HG03025 (cell line): ENCODE data around the gene CDT1.

Experiments used
- ATAC-seq: cut with Tn5 transposase; IDR thresholded peaks from one replicate; pipeline ENCODE4 v1.9.1; 2021; ENCODE audit warnings: mild to moderate bottlenecking, moderate library complexity; ENCODE audit not compliant: unreplicated experiment, low FRiP score

CDT1 gene

DNA sequence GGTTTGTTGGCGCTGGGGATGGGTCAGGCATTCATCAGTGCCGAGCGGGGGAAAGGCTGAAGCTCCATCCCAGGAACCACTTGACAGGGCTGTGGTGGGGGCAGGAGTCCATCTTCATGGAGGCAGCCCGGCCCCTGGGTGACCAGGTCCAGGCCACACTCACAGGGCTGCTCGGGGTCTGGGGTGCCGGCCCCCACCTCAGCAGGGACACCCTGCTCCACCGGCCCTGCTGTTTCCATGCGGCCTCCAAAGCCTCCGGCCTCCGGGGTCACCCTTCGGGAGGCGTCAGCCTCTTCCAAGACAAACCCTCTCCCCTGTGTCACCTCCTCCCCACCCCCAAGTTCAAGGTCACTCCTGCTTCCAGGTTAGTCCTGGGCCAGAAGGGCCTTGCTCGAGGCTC is 31.1 kb downstream of the CDT1 start:
- no peak for ATAC-seq

DNA sequence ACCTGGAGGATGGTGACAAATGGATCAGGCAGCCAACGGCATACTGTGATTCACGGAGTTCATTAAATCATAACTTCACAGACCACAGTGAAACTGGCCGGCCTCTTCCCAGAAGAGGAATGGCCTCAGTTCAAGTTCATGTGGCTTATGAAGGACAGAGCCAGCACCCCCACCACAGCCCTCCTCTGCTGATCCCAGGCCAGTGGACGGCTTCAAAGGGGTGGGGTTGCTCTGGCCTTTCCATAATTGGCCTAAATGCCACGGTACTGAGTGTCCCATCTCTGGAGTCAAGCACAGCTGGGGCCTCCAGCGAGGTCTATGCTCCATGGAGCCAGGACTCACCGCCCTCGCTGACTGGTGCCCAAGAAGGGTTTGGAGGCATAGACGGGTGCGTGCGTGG is 31.8 kb downstream of the CDT1 start:
- ATAC-seq, result no peak

DNA sequence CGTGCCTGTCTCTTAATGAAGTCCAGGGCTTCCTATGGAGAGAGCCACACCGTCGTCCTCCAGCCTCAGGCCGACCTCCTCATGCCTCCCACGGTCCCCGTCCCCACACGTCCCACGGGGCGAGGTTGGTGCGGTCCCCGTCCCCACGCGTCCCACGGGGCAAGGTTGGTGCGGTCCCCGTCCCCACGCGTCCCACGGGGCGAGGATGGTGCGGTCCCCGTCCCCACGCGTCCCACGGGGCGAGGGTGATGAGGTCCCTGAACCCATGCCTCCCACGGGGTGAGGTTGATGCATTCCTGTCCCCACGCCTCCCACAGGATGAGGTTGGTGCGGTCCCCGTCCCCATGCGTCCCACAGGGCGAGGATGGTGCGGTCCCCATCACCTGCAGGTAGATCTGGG is 32.2 kb downstream of the CDT1 start:
- no peak for ATAC-seq

DNA sequence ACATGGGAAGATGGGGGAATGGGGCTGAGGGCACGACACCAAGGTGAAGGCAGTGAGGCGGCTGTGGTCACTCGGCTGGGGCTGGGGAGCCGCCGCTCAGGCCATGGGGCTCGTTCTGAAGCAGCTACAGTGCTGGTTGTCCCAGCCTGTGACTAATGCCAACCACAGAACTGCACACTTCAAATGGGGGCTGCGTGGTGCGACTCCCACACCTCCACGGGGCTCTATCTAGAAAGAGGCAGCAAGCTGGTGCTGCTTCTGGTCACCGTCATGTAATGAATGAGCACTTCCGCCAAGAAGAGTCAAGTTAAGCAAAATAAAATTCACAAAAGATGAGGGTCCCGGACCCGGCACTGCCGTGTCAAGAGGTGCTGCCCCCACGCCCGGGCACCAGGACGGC is 33.2 kb downstream of the CDT1 start:
- ATAC-seq, result no peak

DNA sequence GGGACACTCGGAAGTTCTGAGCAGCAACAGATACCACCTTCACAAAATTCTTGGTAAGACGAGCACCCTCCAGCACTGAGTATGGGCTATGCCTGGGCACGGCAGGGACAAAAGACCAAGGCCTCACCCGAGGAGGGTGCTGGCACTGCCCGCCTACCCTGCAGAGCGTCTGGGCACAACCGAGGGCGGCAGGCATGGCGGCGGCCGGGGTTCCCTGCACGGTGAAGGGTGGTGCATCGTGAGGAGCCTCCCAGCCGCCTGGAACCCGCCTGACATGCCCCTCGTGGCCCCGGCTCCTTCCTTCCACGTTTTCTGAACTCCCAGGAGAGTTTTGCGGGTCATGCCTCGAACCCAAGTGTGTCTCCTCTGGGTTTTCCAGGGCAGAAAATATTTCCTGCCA is 34.2 kb downstream of the CDT1 start:
- no peak for ATAC-seq

DNA sequence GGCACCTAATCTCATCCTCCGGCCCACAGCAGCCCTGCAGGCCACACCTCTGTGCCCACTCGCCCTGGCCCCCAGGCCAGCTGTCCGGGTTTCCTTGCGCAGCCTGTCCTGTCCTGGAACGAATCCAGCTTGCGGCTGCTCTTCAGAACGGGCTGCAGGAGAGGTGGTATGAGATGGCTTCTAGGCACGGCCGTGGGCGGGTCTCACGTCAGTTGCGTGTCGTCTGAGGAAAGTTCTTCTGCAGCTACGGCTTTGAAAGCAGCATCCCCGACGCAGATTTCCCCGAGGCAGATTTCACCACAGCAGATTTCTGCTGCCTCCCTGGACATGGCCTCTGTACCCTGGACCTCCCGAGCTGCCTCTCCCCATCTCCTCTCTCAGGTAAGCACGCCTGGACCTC is 35.0 kb downstream of the CDT1 start:
- no peak for ATAC-seq

DNA sequence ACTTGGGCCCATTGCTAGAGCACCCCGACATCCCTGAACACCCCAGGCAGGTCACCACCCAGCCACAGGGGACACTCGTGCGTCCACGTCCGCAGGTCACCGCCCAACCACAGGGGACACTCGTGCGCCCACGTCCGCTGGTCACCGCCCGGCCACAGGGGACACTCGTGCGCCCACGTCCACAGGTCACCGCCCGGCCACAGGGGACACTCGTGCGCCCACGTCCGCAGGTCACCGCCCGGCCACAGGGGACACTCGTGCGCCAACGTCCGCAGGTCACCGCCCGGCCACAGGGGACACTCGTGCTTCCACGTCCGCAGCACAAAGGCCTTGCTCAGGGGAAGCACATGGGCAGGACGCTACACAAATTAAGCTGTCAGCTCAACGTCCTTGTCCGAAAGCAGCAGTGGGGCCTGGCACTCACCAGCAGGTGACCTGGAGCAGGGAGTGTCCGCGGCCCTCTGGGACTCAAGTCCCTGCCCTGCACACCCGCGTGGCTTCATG is 35.5 kb downstream of the CDT1 start:
- ATAC-seq, result no peak

DNA sequence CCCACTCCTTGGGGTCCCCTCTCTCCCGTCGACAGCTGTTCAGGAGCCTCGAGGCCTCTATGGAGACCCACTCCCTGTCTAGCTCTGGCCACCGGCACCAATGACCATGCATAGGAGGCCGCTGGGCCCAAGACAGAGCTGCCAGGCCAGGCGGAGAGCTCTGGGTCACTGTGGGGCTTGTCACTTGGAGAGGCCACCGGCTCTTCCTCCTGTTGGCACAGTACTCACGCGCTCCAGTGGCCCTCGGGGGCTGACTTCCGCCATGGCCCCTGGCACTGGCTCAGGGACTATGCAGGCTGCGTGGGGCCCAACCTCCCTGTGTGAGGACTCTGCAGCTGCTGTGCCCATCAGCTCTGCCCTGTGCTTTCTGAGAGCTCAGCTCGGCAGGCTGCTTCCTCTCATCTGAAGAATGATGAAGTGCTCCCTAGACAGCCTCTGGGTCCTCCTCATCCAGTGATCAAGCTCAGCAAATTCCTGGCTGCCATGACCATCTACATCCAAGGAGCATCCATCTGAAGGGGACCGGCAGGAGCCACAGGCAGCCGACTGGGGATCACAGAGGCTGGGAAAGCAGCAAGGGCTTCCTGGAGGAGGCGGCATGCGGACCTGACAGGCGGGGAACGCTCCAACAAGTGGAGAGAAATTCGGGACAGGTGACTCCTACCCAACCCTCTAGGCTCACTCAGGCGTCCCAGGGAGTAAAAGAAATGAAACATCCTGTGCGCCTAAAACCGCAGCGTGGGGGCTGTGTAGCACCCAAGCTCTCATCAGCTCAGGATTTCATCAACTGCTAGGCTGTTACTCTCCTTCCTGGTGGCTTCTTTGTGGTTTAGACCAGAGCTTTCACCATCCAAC is 36.4 kb downstream of the CDT1 start:
- no peak for ATAC-seq

DNA sequence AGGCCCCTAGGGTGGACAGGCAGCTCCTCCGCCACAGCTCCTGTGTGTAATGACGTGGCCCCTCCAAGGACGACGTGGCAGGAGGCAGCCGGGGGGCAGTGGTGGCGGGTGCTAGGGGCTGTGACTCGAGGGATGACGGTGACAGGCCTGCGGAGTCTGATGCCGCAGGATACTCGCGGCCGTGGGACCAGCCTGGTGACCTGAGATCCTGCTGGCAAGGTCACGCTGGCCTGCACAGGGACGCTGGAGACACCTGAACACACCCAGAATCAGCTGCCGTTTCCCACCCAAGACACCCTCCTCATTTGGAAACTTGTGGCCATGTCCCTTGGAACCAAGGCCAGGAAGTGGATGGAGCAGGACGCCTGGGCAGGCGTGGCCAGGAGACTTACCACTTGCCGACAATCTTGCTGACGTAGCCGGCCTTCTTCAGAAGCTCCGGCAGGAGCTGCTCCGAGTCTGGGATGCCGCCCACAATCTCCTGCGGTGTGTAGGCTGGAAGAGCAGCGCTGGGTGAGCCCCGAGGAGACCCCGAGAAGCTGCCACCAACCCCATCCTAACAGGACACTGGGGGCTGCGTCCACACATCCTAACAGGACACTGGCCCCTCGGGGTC is 37.1 kb downstream of the CDT1 start:
- no peak for ATAC-seq

DNA sequence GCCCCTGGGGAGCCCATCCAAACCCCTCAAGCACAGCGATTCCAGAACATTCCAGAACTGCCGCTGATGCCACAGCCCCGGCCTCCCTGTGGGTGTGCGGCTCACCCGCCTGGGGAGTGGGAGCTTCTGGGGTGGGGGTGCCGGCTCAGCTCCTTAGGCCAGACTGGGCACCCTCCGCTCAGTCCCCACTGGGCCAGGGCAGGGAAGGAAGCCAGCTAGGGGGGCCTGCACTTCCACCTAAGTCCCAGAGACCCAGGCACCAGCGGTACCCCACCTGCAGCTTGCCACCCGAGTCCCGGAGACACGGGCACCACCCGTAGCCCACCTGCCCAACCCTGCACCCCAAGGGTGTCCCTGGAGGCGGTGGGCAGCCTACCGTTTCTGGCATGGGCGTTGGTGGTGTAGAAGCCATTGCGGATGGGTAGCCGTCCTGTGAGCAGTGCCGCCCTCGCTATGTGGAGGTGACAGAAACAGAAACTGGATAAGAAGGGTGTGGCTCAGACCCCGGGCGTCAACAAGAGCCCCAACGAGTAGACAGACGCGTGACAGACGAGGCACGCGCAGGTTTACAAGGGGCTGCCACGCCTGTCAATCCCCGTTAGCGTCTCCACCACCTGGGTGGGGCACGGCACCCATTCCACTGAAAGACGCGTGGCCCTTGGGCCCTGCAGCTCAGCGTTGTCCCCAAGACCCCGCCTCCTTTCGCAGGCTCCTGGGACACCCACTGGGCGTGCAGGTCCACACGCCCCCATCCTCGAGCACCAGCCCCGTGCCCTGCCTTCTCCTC is 38.1 kb downstream of the CDT1 start:
- ATAC-seq, result no peak

DNA sequence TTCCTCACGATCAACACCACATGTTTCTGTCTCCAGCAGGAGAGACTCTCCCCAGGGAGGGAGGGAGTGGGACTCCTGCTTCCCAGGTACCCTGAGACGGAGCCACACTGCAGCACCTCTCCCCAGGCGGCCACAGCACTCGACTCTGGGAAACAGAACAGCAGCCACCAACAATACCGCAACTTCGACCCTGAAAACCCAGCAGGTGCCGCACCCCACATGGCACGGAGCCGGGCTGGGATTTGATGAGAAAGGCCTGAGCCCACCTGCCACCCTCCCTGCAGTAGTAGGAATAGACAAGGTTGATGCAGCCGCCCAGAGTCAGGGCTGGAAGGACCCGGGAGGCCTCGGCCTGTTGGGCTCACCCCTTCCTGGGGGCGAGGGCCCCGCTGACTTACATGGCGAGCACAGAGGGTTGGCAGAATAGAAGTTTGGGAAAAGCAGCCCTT is 38.7 kb downstream of the CDT1 start:
- no peak for ATAC-seq

DNA sequence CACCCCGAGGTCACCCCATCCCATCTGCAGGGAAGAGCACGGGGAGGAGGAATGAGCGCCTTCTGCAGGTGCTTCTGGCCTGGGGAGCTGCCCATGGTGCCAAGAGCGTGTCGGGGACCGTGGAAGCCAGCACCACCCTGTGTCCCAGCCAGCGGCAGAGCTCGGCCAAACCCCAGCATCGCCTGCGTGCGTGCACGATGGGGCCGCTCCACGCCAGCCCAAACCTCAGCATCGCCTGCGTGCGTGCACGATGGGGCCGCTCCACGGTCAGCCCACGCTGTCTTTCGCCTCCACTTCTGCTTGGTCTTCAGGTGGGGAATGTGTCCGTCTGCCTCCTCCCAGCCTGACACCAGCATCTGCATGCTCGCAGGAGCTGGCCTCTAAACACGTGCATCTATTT is 39.2 kb downstream of the CDT1 start:
- ATAC-seq, result no peak

DNA sequence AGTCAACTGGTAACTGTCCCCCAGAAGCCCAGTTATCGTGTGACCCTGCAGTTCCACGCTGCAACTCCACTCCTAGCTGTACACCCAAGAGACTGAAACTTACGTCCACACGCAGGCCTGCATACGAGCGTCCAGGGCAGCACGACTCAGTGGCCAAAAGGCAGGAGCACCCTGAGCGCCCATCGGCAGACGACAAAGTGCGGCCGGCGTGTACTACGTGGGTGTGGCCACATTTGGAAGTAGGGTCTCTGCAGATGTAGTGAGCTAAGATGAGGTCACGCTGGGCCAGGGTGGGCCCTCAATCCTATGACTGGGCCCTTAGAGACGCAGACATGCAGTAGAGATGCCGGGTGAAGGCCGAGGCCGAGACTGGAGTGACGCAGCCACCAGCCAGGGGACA is 39.7 kb downstream of the CDT1 start:
- no peak for ATAC-seq

DNA sequence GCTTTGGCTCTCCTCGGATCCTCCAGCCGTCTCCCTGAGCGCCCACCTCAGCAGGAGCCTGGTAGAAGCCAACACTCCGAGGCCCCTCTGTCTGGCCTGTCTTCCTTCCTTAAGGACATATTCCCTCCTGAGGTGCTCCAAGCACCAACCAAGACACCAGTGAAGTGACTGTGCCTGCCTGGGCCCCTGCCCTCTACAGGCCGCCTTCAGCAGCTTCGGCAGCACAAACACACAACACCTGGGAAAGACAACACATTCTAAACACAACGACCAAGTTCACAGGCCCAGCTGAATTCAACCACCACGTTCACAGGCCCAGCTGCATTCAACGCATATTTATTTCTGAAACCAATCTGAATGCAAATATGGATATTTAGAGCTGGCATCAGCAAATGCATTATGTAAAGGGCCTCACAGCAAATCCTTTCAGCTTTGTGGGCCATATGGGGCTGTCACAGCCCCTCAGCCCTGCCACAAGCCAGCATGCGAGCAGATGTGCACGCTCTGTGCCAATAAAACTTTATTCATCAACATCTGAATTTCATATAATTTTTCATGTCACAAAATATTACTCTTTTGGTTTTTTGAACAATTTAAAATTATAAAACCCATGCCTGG is 40.9 kb downstream of the CDT1 start:
- no peak for ATAC-seq

DNA sequence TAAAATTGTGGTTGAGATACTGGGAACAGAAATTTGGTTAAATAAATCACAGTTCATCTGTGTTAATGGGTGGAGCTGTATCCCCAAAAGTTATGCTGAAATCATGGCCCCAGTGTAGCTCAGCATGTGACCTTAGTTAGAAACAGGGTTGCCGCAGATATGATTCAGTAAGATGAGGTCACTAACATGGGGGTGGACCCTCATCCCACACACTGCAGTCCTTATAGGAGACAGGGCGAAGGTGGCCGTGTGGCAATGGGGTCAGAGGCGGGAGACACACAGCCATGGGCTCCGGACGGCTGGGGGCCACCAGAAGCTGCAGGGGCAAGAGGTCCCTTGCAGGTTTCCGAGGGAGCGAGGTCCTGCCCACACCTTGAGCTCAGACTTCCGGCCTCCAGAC is 42.5 kb downstream of the CDT1 start:
- ATAC-seq, result no peak

DNA sequence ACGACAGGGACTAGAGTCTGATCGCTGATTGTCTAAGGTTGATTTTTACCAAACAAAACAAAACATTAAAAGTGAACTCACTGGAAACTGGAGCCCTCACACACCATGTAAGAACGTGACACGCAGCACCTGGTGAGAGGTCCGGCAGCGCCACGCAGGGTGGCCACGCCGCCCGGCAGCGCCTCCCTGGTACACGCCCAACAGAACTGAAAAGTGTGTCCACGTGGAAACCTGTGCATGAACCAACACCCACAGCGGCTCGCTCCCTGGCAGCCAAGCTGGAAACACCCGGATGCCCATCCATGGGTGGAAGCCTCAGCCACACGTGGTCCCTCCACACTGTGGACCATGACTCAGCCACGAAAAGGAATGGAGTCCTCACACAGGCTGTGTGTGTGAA is 44.1 kb downstream of the CDT1 start:
- ATAC-seq, result no peak

DNA sequence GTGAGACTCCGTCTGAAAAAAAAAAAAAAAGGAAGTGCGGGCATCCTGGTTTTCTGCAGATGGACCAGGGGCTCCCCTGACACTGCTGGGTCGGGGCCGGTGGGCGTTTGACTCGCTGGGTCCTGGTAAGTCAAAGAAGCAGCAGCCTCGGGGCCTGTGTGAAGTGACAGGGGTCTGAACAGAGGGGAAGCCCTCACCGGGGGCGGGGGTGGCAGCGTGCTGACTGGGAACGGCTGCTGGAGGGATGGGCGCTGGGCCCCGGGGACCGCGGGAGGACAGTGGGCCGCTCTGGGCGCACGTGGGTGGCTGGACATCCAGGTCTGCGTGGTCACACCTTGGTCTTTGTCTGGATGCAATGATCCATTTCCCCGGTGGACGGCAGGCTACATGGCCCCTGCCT is 45.0 kb downstream of the CDT1 start:
- no peak for ATAC-seq

DNA sequence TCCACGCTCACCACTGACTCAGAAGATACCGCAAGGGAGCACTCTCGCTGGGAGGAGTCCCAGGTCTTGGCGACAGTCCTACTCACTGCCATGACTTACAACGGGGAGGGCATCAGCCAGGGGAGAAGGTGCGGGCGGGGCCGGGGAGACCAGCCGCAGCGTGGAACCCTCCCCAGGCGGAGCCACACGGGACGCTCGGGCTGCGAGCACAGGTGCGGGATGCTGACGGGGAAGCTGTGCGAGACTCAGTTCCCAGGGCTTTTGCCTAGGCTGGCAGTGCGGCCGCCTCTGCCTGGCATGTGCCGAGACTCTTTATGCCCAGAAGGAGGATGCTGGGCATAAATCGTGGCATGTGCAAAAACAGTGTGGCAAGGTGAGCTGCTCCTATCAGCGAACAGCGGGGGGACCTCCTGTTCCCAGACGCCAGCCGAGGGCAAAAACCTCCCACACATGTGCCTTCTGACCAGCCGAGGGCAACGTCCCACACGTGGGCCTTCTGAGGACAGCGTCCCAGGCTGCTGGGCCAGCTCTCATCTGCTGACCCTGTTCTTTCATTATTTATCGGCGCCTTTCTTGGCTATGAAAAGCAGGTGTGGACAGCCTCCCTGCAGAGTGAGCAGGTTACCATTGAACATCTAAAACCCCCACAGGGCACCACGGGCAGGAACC is 47.1 kb downstream of the CDT1 start:
- ATAC-seq, result no peak

DNA sequence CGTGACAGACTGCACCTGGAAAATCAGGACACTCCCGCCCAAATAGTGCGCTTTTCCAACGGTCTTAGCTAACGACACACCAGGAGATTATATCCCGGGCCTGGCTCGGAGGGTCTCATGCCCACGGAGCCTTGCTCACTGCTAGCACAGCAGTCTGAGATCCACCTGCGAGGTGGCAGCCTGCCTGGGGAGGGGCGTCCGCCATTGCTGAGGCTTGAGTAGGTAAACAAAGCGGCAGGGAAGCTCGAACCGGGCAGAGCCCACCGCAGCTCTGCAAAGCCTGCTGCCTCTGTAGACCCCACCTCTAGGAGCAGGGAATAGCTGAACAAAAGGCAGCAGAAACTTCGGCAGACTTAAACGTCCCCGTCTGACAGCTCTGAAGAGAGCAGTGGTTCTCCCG is 48.0 kb downstream of the CDT1 start:
- no peak for ATAC-seq

DNA sequence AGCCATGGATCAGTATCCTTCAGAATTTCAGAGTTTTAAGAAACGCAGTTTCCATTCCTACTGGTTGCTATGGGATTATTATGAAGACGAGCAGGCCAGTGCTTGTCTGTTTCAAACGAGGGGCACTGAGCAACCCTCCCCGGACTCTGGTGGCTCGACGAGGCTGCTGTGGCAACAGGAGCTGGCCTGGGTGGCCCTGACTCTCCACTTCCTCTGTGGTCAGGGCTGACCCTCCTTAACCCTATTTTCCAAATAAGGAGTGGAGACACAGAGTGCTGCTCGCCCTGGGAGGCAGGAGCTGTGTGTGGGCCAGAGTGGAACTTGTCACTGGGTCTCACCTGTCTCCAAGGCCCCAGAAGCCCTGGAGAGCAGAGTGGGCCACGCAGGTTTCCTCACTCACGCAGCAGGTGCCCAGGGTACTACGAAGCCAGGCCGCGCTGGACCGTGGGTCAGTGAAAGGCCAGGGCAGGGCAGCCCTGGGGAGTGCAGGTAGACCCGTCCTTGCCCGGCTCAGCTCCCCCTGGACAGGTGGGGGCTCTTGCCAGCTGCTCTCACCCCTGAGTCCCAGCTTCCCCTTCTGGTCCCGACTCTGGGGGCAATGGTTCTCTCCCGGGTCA is 49.8 kb downstream of the CDT1 start:
- ATAC-seq, result no peak
